K562 (cell line): ENCODE data around the gene BHLHE40. TPM values are rescaled to one million over a fixed set of nuclear protein-coding genes. Genes with fewer than 3 reads are reported as not detected.

ENCODE experiments used
- ASH1L ChIP-seq: fragments of 450-650 bp; IDR thresholded peaks from 2 replicates; pipeline ENCODE4 v1.6.1; 2018; ENCODE audit warnings: borderline replicate concordance, mild to moderate bottlenecking, low read depth; ENCODE audit not compliant: partially characterized antibody
- CEBPG ChIP-seq, 3 experiments: fragments of 200-800 bp in 1 of 3; sonication (Bioruptor generic) in 1 of 3; sonication (generic) in 1 of 3; formaldehyde crosslinking in 1 of 3; IDR thresholded peaks in 2 of 3; conservative IDR thresholded peaks in 1 of 3; 2 replicates each; pipeline versions ENCODE4 v1.6.1 to v1.8.0; 2016 to 2022; ENCODE audit warnings: missing compliant biosample characterization in 2 of 3, missing genetic modification characterization in 2 of 3, mild to moderate bottlenecking in 1 of 3, missing genetic modification reagents in 1 of 3
- ETV1 ChIP-seq: fragments of 450-650 bp; conservative IDR thresholded peaks from 2 replicates; pipeline ENCODE4 v1.6.1; 2016; ENCODE audit warnings: missing genetic modification characterization, control low read depth, low read depth, missing compliant biosample characterization
- FIP1L1 ChIP-seq: fragments of 200-400 bp; formaldehyde crosslinking; IDR thresholded peaks from 2 replicates; pipeline ENCODE4 v1.6.1; 2018; ENCODE audit warnings: mild to moderate bottlenecking, low read depth, low read length; ENCODE audit not compliant: poor library complexity, severe bottlenecking
- IRF9 ChIP-seq: fragments of 450-650 bp; IDR thresholded peaks from 2 replicates; pipeline ENCODE4 v1.6.1; 2016; ENCODE audit warnings: missing biosample characterization, missing genetic modification characterization
- JUNB ChIP-seq: fragments of 450-650 bp; formaldehyde crosslinking; conservative IDR thresholded peaks from 2 replicates; pipeline ENCODE4 v1.4.0; 2020; ENCODE audit warnings: mild to moderate bottlenecking
- KLF10 ChIP-seq: fragments of 250-450 bp; sonication (Bioruptor Pico); IDR thresholded peaks from 2 replicates; pipeline ENCODE4 v1.6.1; 2021; ENCODE audit warnings: matching md5 sums
- MYC ChIP-seq, 2 experiments: fragments of 250-450 bp in 1 of 2; sonication (Bioruptor Pico) in 1 of 2; IDR thresholded peaks; 2 replicates each; pipeline versions ENCODE4 v1.5.1 to v1.6.1; 2012 to 2021; ENCODE audit warnings: low read depth in 2 of 2, borderline replicate concordance in 1 of 2, improper control_type of control experiment in 1 of 2, low read length in 1 of 2, mild to moderate bottlenecking in 1 of 2, moderate library complexity in 1 of 2
- NRF1 ChIP-seq, 2 experiments: fragments of 450-650 bp; IDR thresholded peaks in 1 of 2; conservative IDR thresholded peaks in 1 of 2; 2 replicates each; pipeline ENCODE4 v1.6.1; 2014; ENCODE audit warnings: mild to moderate bottlenecking in 2 of 2
- POLR2G ChIP-seq: fragments of 200-400 bp; formaldehyde crosslinking; IDR thresholded peaks from 2 replicates; pipeline ENCODE4 v1.6.1; 2017; ENCODE audit warnings: low read depth, mild to moderate bottlenecking, antibody characterized with exemption, low read length, moderate library complexity
- PRMT5 ChIP-seq: sonication (generic); formaldehyde crosslinking; IDR thresholded peaks from 2 replicates; pipeline ENCODE4 v1.5.0; 2020; ENCODE audit warnings: missing genetic modification reagents
- RBM25 ChIP-seq: fragments of 200-400 bp; formaldehyde crosslinking; IDR thresholded peaks from 2 replicates; pipeline ENCODE4 v1.6.1; 2018; ENCODE audit warnings: low read length, low read depth, moderate library complexity; ENCODE audit not compliant: severe bottlenecking
- SRF ChIP-seq, 2 experiments: fragments of 250-450, 450-650 bp in 1 of 2; sonication (Bioruptor Pico) in 1 of 2; sonication (generic) in 1 of 2; formaldehyde crosslinking; IDR thresholded peaks; 2 replicates each; pipeline versions ENCODE4 v1.5.0 to v1.5.1; 2020 to 2022; ENCODE audit warnings: mild to moderate bottlenecking in 1 of 2, missing genetic modification reagents in 1 of 2
- SRSF3 ChIP-seq: fragments of 200-400 bp; formaldehyde crosslinking; IDR thresholded peaks from 2 replicates; pipeline ENCODE4 v1.6.1; 2016; ENCODE audit warnings: mild to moderate bottlenecking, low read length, moderate library complexity; ENCODE audit not compliant: insufficient read depth
- STAT6 ChIP-seq: sonication (generic); formaldehyde crosslinking; IDR thresholded peaks from 2 replicates; pipeline ENCODE4 v1.8.1; 2023; ENCODE audit warnings: mild to moderate bottlenecking, missing genetic modification reagents
- TOE1 ChIP-seq, 2 experiments: fragments of 450-650 bp in 1 of 2; sonication (generic) in 1 of 2; formaldehyde crosslinking in 1 of 2; IDR thresholded peaks; 2 replicates each; pipeline versions ENCODE4 v1.7.1 to v1.8.0; 2016 to 2022; ENCODE audit warnings: borderline replicate concordance in 2 of 2, mild to moderate bottlenecking in 2 of 2, antibody characterized with exemption in 1 of 2, inconsistent platforms in 1 of 2, low read depth in 1 of 2, missing genetic modification reagents in 1 of 2, moderate library complexity in 1 of 2
- ZC3H8 ChIP-seq: fragments of 450-650 bp; IDR thresholded peaks from 2 replicates; pipeline ENCODE4 v1.6.1; 2017
- ZFPM2 ChIP-seq: fragments of 250-450 bp; sonication (Bioruptor Pico); IDR thresholded peaks from 2 replicates; pipeline ENCODE4 v1.5.1; 2022; ENCODE audit warnings: mild to moderate bottlenecking
- ZNF282 ChIP-seq: sonication (generic); formaldehyde crosslinking; IDR thresholded peaks from 2 replicates; pipeline ENCODE4 v1.8.1; 2023; ENCODE audit warnings: missing genetic modification reagents
- ZNF408 ChIP-seq: fragments of 250-450 bp; sonication (Bioruptor Pico); IDR thresholded peaks from 2 replicates; pipeline ENCODE4 v1.4.0; 2020; ENCODE audit warnings: low read depth, mild to moderate bottlenecking, moderate library complexity
- ZNF740 ChIP-seq, 3 experiments: fragments of 200-800 bp in 1 of 3; sonication (Bioruptor generic) in 1 of 3; sonication (generic) in 1 of 3; formaldehyde crosslinking in 1 of 3; IDR thresholded peaks; 2 replicates each; pipeline versions ENCODE4 v1.6.1 to v1.8.0; 2016 to 2022; ENCODE audit warnings: mild to moderate bottlenecking in 2 of 3, missing compliant biosample characterization in 2 of 3, missing genetic modification characterization in 2 of 3, missing genetic modification reagents in 1 of 3
- polyA plus RNA-seq, 8 experiments: library from polyadenylated mRNA; depleted of rRNA in 4 of 8; stranded (reverse) in 5 of 8; unstranded in 3 of 8; fragments of >200 nt; fragmentation: Nextera tagmentation in 2 of 8; fragmentation: Illumina TruSeq in 1 of 8; extraction: Ambion mirVana in 2 of 8; extraction: Trizol in 1 of 8; gene quantifications; 2 replicates each; pipeline versions ENCODE4 v1.2.1 to v1.2.3, GENCODE V29; 2011 to 2014; ENCODE audit warnings: inconsistent platforms in 1 of 8, missing spikeins in 1 of 8
- total RNA-seq, 7 experiments: library from RNA; depleted of rRNA in 6 of 7; stranded (reverse); fragments of >200 nt in 6 of 7; fragmentation: Illumina TruSeq in 2 of 7; extraction: Trizol in 2 of 7; gene quantifications; 2 replicates each; pipeline versions ENCODE4 v1.2.1 to v1.2.3, GENCODE V29; 2011 to 2021; ENCODE audit warnings: low replicate concordance in 1 of 7

The BHLHE40 gene
- total and polyA plus RNA-seq, 9 of the 15 experiments (the other 6 are each of a cell fraction or from before 2014, with no cell fraction given), result 12.0 to 83.9 (median 31.4) TPM

GRCh38 chr3:4983739-4984510, 4.7 kb downstream of the BHLHE40 start (continued):
- TF ChIP-seq ZFPM2, result no peak
- no peak for TF ChIP-seq ZC3H8
- TF ChIP-seq FIP1L1, result no peak
- TF ChIP-seq TOE1 (IDR thresholded peaks at IDR 0.05; ENCODE audit: borderline replicate concordance), result no peak
- no peak; the same call in 1 of the 2 replicates for TF ChIP-seq TOE1 (CRISPR knock-in tag; IDR thresholded peaks at IDR 0.05; ENCODE audit: borderline replicate concordance, low read depth)
- TF ChIP-seq ASH1L, result no peak
- no peak for TF ChIP-seq STAT6
- TF ChIP-seq IRF9 (tag), result no peak
- 0 out of 4 replicates have a peak, but pooled peaks of 1 of the 2 experiments have one; percentile 16 for TF ChIP-seq NRF1 (conservative IDR thresholded peaks at IDR 0.05 in 1 of 2, IDR thresholded peaks at IDR 0.05 in 1 of 2)
- no peak for TF ChIP-seq ETV1 (tag)
- 0 out of 2 replicates have a peak, but pooled peaks have one; percentile 18 for TF ChIP-seq JUNB (CRISPR knock-in tag)
- TF ChIP-seq RBM25, result no peak
- no peak for TF ChIP-seq ZNF740 (CRISPR knock-in tag; IDR thresholded peaks at IDR 0.05)
- TF ChIP-seq ZNF740 (tag; IDR thresholded peaks at IDR 0.05), result no peak
- TF ChIP-seq MYC (IDR thresholded peaks at IDR 0.05; ENCODE audit: low read depth, low read length), result no peak
- TF ChIP-seq MYC (CRISPR knock-in tag; IDR thresholded peaks at IDR 0.05; ENCODE audit: borderline replicate concordance, low read depth), result no peak
- TF ChIP-seq CEBPG (CRISPR knock-in tag; IDR thresholded peaks at IDR 0.05), result no peak
- TF ChIP-seq CEBPG (tag; conservative IDR thresholded peaks at IDR 0.05 in 1 of 2, IDR thresholded peaks at IDR 0.05 in 1 of 2), result no peak
- TF ChIP-seq SRSF3, result no peak
- peak; percentile 52 for TF ChIP-seq POLR2G
- no peak for TF ChIP-seq PRMT5 (CRISPR knock-in tag)
- no peak for TF ChIP-seq ZNF282 (CRISPR knock-in tag)
- no peak for TF ChIP-seq ZNF408 (CRISPR knock-in tag)
- no peak for TF ChIP-seq KLF10 (CRISPR knock-in tag)
- peak in 1 of 2 experiments; percentile 9; a peak in 1 of 4 replicates for TF ChIP-seq SRF (CRISPR knock-in tag; IDR thresholded peaks at IDR 0.05)
